ENCODE data around the gene DCAF15.

The DCAF15 gene

GRCh38 chr19:13995017-13995728, 42.9 kb downstream of the DCAF15 start:
- DNase-seq (ENCODE audit: low spot score) = no peak

- no peak for DNase-seq (ENCODE audit: low spot score)
Observed at GRCh38 chr19:13995878-13996765, 43.8 kb downstream of the DCAF15 start.

GRCh38 chr19:13996928-13997630, 44.8 kb downstream of the DCAF15 start:
- DNase-seq (ENCODE audit: low spot score) = no peak

- no peak for DNase-seq (ENCODE audit: low spot score)
Observed at GRCh38 chr19:13997631-13997962, 45.3 kb downstream of the DCAF15 start.

GRCh38 chr19:13998426-13998825, 46.1 kb downstream of the DCAF15 start:
- no peak for DNase-seq (ENCODE audit: low spot score)

GRCh38 chr19:13999085-13999484, 46.8 kb downstream of the DCAF15 start:
- DNase-seq (ENCODE audit: low spot score) = no peak

GRCh38 chr19:14000691-14001375, 48.5 kb downstream of the DCAF15 start:
- no peak for DNase-seq (ENCODE audit: low spot score)

GRCh38 chr19:14002571-14003250, 50.4 kb downstream of the DCAF15 start:
- DNase-seq (ENCODE audit: low spot score) = no peak

GRCh38 chr19:14003251-14004055, 51.1 kb downstream of the DCAF15 start:
- peak; percentile 21 for DNase-seq (ENCODE audit: low spot score)

GRCh38 chr19:14004619-14005348, 52.5 kb downstream of the DCAF15 start:
- peak; percentile 38 for DNase-seq (ENCODE audit: low spot score)

GRCh38 chr19:14005349-14006084, 53.2 kb downstream of the DCAF15 start:
- DNase-seq (ENCODE audit: low spot score) = peak; percentile 86

GRCh38 chr19:14006085-14006765, 53.9 kb downstream of the DCAF15 start, which contains the start of gene RFX1:
TSS of gene RFX1 (minus strand) at chr19:14006320. CDS start at chr19:13993843, 12,477 bp downstream.
- DNase-seq (ENCODE audit: low spot score) = peak; percentile 99

GRCh38 chr19:14006766-14007562, 54.7 kb downstream of the DCAF15 start:
- DNase-seq (ENCODE audit: low spot score) = no peak
